Activated naive CD8-positive, alpha-beta T cell treated with anti-CD3 and anti-CD28 coated beads for 36 hours (primary cell): ENCODE data around the gene FMN2. TPM values are rescaled to one million over a fixed set of nuclear protein-coding genes. Genes with fewer than 3 reads are reported as not detected.

Source experiments
- DNase-seq: peaks from one replicate; pipeline ENCODE4 v3.0.0; 2021
- H3K27ac Mint-ChIP-seq: one replicate; pipeline ENCODE4 v1.8.0; 2022; ENCODE audit warnings: mild to moderate bottlenecking, moderate library complexity, mixed read lengths
- H3K27me3 Mint-ChIP-seq: one replicate; pipeline ENCODE4 v1.8.0; 2022; ENCODE audit warnings: mild to moderate bottlenecking, mixed read lengths
- H3K36me3 Mint-ChIP-seq: one replicate; pipeline ENCODE4 v1.8.0; 2021; ENCODE audit warnings: mild to moderate bottlenecking, mixed read lengths
- H3K4me1 Mint-ChIP-seq: one replicate; pipeline ENCODE4 v1.8.0; 2021; ENCODE audit warnings: mixed read lengths
- H3K4me3 Mint-ChIP-seq: one replicate; pipeline ENCODE4 v1.8.0; 2022; ENCODE audit warnings: mild to moderate bottlenecking, moderate library complexity, mixed read lengths
- H3K9me3 Mint-ChIP-seq: one replicate; pipeline ENCODE4 v1.8.0; 2022; ENCODE audit warnings: mixed read lengths
- total RNA-seq, 2 experiments: library from RNA; stranded (reverse); gene quantifications; one replicate each; pipeline ENCODE4 v1.2.3, GENCODE V29; 2021

FMN2 gene
- total RNA-seq, 2 experiments from 2014 or later = not detected

DNA sequence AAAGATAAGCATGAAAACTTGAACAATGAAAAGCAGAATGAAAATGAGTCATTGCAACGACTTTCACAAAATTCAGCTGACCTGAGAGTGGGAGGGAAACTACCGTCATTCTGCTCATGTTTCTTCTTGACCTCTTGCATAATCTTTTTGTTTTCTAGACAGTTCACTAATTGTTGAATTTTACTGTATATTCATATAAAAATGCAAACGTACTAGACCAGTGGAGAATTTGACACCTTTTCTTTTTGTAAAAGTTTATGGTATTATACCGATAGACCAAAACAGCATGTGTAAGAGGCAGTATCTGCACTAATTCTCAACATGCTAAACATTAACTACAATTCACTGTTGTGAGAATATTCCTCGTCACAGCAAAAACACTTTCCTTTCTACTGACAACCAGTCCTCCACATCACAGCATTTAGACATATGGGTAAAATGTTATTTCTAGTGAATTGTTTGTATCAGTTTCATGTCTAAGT lies 382.5 kb downstream of the FMN2 start:
- no peak for DNase-seq
- Mint-ChIP-seq H3K27me3 (peaks cover 5% of the 10 kb centered on the region), H3K9me3 (no peaks in the 10 kb centered on the region), H3K4me1 (no peaks in the 10 kb centered on the region), H3K36me3 (no peaks in the 10 kb centered on the region), H3K27ac (no peak overlapping the region), H3K4me3 (no peak overlapping the region)

DNA sequence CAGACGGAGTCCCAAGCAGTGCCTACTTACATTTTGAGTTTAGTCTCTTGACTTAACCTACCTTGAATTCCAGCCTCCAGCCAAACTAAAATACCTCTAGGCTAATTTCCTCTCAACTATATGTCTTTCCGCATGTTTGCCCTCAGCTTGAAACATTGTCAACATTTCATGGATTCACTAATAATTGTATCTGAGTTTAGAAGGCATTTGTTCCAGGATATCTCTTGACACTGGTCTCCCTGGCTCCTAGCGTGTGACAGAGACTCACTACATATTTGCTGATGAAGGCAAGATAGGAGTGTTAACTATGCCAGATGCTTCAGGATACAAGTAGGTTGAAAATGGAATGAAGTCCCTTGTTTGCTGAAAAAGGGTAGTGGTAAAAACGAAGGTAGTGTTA lies 384.1 kb downstream of the FMN2 start:
- Mint-ChIP-seq H3K4me3 (no peak overlapping the region), H3K27ac (no peak overlapping the region), H3K4me1 (no peaks in the 10 kb centered on the region), H3K27me3 (peaks cover 3% of the 10 kb centered on the region), H3K36me3 (no peaks in the 10 kb centered on the region), H3K9me3 (no peaks in the 10 kb centered on the region)
- no peak for DNase-seq

DNA sequence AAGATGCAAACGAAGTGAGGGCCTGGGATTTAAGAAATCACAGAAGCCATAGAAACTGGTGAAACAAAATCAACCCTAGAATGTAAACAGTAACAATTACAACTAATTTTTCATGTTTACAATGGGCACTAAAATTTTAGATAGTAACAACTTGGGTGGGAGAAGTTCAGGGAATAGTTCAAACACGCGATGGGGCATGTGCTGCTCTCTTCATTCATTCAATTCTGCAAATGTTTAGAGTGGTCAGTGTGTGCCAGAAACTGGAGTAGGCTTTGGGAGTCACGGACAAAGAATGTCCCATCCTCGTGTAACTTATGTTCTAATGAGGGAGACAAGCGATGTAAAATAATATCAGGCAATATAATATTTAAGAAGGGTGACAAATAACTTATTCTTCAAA lies 386.9 kb downstream of the FMN2 start:
- no peaks in the 10 kb centered on the region for H3K27me3 Mint-ChIP-seq
- H3K4me3 Mint-ChIP-seq = no peak overlapping the region
- H3K27ac Mint-ChIP-seq = no peak overlapping the region
- no peaks in the 10 kb centered on the region for H3K4me1 Mint-ChIP-seq
- no peaks in the 10 kb centered on the region for H3K9me3 Mint-ChIP-seq
- no peaks in the 10 kb centered on the region for H3K36me3 Mint-ChIP-seq
- DNase-seq = no peak

DNA sequence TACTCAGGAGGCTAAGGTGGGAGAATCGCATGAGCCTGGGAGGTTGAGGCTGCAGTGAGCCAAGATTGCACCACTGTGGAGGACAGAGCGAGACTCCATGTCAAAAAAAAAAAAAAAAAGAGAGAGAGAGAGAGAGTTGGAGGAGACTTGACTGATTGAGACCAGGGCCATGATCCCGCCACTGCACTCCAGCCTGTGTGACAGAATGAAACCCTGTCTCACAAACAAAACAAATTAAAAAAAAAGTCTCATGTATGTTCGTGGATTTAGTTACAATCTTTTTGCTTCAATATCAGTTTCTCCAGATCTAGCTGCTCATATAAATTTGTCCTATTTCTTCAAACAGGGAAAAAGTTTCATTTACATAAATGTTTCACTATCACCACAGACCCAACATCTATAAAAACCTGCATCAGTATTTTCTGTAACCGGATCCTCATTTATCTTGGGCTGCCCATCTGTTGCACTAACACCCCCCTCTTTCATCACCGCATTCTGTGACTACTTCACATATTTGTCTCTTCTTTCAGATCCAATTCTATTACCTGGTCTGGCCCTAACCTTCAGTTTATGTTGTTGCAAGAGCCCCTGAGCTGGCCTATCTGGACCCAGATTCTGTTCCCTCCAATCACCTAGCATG lies 393.2 kb downstream of the FMN2 start:
- DNase-seq = no peak
- H3K4me3 Mint-ChIP-seq = no peak overlapping the region
- no peaks in the 10 kb centered on the region for H3K27me3 Mint-ChIP-seq
- no peak overlapping the region for H3K27ac Mint-ChIP-seq
- peaks cover 2% of the 10 kb centered on the region for H3K9me3 Mint-ChIP-seq
- no peaks in the 10 kb centered on the region for H3K36me3 Mint-ChIP-seq
- H3K4me1 Mint-ChIP-seq = no peaks in the 10 kb centered on the region

DNA sequence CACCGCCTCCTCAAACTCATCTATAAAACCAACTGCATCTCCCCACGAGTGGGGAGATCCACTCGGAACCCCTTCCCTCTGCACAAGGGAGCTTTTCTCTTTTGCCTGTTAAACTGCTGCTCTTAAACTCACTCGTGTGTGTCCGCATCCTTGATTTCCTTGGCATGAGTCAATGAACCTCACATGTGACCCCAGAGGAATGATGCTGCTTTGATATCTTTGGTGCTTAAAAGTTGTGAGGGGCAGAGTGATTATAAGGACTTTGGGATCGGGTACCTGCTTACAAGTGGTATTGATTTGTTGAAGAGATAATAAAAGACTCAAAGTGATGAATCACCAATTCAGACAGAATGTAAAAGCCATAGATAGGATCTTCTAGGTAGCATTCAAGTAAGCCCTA lies 394.9 kb downstream of the FMN2 start:
- H3K27me3 Mint-ChIP-seq = peaks cover 6% of the 10 kb centered on the region
- H3K9me3 Mint-ChIP-seq = peaks cover 2% of the 10 kb centered on the region
- no peaks in the 10 kb centered on the region for H3K4me1 Mint-ChIP-seq
- no peaks in the 10 kb centered on the region for H3K36me3 Mint-ChIP-seq
- no peak overlapping the region for H3K27ac Mint-ChIP-seq
- no peak overlapping the region for H3K4me3 Mint-ChIP-seq
- DNase-seq = no peak

DNA sequence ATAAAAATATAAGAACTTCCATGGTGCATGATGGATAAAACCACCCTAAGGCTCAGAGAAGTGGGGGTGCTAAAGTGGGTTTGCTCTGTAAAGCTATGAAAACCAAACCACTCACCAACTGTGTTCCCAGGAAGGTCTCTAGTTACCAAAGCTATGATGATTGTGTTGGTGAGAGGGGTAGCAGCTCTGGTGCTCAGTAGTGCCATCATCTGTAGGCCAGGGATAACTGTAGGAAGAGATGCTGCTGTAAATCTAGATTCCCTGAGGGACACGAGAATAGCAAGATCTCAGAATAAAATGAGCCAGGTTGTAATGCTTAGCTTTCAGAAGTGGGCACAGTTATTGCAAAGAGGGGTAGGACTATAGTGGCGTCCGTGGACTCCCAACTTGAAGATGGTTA lies 395.8 kb downstream of the FMN2 start:
- no peak for DNase-seq
- Mint-ChIP-seq H3K4me3 (no peak overlapping the region), H3K27ac (no peak overlapping the region), H3K9me3 (peaks cover 2% of the 10 kb centered on the region), H3K36me3 (no peaks in the 10 kb centered on the region), H3K27me3 (peaks cover 15% of the 10 kb centered on the region), H3K4me1 (no peaks in the 10 kb centered on the region)

DNA sequence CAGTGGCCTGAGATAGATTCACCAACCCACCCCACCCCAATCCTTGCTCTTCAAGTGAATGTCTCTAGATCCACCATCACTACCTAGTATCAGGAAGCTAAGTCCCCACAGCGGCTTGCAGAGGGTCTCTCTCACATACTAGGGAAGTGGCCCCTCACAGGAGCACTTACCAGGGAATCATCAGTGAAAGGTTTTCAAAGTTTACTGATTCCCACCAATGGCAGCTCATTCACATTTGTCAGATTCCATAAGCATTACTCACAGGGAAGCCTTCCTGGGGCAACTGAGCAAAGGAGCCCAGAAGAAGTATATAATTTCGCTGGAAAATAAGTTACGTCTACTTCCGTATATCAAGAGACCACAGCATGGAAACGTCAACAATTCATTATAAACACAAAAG lies 399.5 kb downstream of the FMN2 start:
- Mint-ChIP-seq H3K27ac (no peak overlapping the region), H3K27me3 (peaks cover 16% of the 10 kb centered on the region), H3K9me3 (peaks cover 2% of the 10 kb centered on the region), H3K4me3 (no peak overlapping the region), H3K36me3 (no peaks in the 10 kb centered on the region), H3K4me1 (no peaks in the 10 kb centered on the region)
- no peak for DNase-seq

DNA sequence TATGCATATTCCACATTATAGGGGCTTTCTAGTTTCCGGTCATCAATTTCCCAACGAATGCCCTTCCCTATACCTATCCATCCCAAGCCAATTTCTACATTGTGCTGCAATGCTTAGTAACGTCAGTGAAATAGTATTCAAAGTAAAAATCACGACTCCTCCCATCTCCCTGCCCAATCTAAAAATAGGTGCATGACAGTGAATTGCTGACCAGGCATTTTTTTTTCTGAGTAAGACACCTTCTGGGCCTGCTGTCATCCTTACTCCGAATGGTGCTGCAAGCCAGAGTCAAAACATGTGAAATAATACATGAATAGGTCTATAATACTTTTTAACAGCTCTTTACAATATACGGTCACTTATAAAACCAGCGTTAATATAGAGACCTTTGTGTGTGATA lies 400.1 kb downstream of the FMN2 start:
- Mint-ChIP-seq H3K4me3 (no peak overlapping the region), H3K4me1 (no peaks in the 10 kb centered on the region), H3K9me3 (peaks cover 2% of the 10 kb centered on the region), H3K36me3 (no peaks in the 10 kb centered on the region), H3K27ac (no peak overlapping the region), H3K27me3 (peaks cover 16% of the 10 kb centered on the region)
- no peak for DNase-seq

DNA sequence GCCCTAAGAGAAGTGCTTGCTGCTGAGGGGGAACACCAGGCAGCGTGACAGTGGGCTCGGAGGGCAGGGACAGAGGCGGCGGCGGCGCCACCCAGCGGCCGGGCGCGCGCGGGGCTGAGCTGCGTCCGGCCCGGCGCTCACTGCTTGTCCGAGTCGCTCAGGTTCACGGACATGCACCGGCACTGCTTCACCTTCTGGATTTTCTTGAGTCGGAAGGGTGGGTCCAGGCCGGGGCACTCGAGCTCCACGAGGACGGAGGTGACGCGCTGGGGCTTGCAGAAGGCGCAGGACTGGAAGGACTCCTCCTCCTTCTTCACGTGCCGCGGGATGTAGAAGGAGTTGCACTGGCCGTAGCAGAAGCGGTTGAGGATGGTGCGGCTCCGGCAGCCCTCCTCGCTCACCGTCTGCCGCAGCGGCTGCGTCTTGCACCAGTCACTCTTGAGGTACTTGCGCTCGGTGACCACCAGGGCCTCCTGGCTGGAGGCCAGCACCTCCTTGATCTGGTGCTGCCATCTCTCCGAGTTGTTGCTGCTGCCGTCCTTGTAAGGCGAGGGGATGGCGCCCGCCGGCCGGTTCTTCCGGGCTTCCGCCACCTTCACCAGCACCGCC lies 401.3 kb downstream of the FMN2 start:
- DNase-seq = peak; percentile 21
- no peaks in the 10 kb centered on the region for H3K9me3 Mint-ChIP-seq
- H3K36me3 Mint-ChIP-seq = no peaks in the 10 kb centered on the region
- no peak overlapping the region for H3K27ac Mint-ChIP-seq
- peaks cover 16% of the 10 kb centered on the region for H3K27me3 Mint-ChIP-seq
- no peaks in the 10 kb centered on the region for H3K4me1 Mint-ChIP-seq
- H3K4me3 Mint-ChIP-seq = no peak overlapping the region

DNA sequence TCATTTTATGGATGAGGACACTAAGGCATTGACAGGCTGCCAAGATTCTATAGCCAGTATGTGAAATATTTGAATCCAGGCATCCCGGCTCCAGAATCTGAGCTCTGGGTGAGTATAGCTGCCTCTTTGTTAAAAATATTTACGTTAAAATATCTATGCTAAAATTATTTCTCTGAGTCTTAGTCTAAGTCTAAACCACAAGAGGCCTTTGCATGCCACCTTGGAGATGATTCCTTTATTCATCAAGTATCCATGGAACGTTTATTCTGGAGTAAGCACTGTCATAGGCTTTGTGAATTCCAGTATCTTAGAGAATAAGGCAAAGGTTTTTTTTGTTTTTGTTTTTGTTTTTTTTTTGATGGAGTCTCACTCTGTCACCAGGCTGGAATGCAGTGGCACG lies 403.9 kb downstream of the FMN2 start:
- Mint-ChIP-seq H3K4me3 (no peak overlapping the region), H3K27me3 (peaks cover 16% of the 10 kb centered on the region), H3K36me3 (no peaks in the 10 kb centered on the region), H3K9me3 (no peaks in the 10 kb centered on the region), H3K27ac (no peak overlapping the region), H3K4me1 (no peaks in the 10 kb centered on the region)
- DNase-seq = no peak

DNA sequence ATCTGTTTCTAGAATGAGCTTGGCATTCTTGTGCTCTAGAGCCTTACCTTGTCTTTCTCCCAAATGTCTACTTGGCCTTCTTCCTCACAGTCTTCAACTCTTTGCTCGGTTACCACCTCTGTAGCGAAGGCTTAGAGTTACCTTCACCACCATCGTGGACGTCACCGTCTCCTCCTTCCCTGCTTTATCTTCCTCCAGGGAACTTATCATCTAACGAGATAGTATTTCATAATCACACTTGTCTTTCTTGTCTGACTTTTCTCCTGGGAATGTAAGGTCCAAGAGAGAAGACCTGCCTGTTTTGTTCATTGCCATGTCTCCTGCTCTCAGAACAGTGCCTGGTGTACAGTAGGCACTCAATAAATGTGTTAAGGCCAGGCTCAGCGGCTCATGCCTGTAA lies 404.7 kb downstream of the FMN2 start:
- no peak for DNase-seq
- Mint-ChIP-seq H3K36me3 (no peaks in the 10 kb centered on the region), H3K9me3 (no peaks in the 10 kb centered on the region), H3K27ac (no peak overlapping the region), H3K27me3 (peaks cover 12% of the 10 kb centered on the region), H3K4me1 (no peaks in the 10 kb centered on the region), H3K4me3 (no peak overlapping the region)

DNA sequence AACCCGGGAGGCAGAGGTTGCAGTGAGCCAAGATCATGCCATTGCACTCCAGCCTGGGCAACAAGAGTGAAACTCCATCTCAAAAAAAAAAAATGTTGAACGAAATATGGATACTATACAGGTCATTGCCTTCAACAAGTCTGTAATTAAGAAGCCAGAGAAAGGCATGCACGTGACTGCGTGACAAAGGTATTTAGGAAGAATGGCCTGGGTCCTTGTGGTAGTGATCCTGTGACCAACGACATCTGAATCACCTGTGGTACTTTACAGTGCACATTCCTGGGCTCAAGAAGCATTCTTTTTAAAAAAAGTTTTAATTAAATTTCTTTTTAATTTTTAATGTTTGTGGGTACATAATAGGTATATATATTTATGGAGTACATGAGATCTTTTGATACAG lies 405.3 kb downstream of the FMN2 start:
- Mint-ChIP-seq H3K36me3 (no peaks in the 10 kb centered on the region), H3K4me3 (no peak overlapping the region), H3K4me1 (no peaks in the 10 kb centered on the region), H3K27me3 (peaks cover 7% of the 10 kb centered on the region), H3K27ac (no peak overlapping the region), H3K9me3 (no peaks in the 10 kb centered on the region)
- DNase-seq = no peak

DNA sequence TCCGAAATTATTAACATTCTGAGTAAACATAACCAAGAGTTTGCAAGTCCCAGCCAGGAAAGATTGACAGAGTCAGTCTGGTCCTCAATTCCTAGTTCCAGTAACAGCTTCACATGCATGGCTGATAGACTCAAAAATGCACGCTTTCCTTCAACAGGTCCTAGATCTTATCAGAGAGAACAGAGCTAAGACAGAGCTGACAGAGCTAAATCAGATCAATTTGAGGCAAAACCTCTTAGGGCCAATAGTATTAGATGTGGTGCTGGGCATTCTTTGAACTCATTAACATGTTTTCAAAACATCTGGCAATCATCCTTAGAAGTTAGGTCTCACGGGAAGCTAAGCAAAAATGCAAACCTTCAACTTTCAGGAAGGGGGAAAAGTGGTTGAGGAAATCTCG lies 406.2 kb downstream of the FMN2 start:
- Mint-ChIP-seq H3K4me1 (no peaks in the 10 kb centered on the region), H3K36me3 (no peaks in the 10 kb centered on the region), H3K4me3 (no peak overlapping the region), H3K27me3 (no peaks in the 10 kb centered on the region), H3K27ac (no peak overlapping the region), H3K9me3 (no peaks in the 10 kb centered on the region)
- no peak for DNase-seq

DNA sequence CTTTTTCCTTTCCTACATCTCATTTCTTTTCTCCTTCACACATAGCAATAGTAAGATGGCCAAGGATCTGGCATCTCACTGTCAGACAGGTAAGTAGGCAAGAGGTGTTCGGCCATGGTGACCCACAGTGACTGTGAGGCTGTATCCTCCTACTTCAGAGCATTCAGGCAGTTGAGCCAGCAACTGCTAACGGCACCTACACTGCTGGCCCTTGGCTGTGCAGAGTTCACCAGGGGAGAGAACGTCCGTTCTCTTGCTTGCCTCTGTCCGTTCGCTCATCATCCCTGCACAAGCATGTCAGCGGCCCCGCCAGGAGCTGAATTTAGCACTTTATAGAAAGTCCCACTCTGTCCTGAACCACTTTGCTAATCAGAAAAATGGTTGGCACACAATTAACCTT lies 406.7 kb downstream of the FMN2 start:
- Mint-ChIP-seq H3K27ac (no peak overlapping the region), H3K27me3 (no peaks in the 10 kb centered on the region), H3K36me3 (no peaks in the 10 kb centered on the region), H3K9me3 (no peaks in the 10 kb centered on the region), H3K4me1 (no peaks in the 10 kb centered on the region), H3K4me3 (no peak overlapping the region)
- DNase-seq = no peak

DNA sequence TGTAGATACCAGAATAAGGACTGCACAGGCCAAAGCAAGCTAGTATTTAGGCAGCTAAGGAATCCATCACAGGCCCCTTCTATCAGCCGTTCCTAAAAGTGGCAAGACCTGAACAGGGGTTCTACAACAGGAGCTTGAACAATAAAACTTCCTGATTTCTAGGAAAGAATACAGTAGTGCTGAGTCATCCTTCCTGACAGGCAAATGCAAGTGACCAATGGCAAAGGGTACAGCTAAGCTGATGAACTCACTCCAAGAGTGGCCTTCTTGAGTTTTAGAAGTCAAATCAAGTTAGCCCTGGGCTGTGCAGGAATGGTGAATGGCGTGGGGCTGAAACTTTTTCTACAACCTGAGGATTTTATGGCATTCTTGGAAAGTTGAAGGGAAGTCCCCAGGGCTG lies 407.3 kb downstream of the FMN2 start:
- Mint-ChIP-seq H3K36me3 (no peaks in the 10 kb centered on the region), H3K4me1 (no peaks in the 10 kb centered on the region), H3K27ac (no peak overlapping the region), H3K27me3 (no peaks in the 10 kb centered on the region), H3K9me3 (no peaks in the 10 kb centered on the region), H3K4me3 (no peak overlapping the region)
- DNase-seq = no peak

DNA sequence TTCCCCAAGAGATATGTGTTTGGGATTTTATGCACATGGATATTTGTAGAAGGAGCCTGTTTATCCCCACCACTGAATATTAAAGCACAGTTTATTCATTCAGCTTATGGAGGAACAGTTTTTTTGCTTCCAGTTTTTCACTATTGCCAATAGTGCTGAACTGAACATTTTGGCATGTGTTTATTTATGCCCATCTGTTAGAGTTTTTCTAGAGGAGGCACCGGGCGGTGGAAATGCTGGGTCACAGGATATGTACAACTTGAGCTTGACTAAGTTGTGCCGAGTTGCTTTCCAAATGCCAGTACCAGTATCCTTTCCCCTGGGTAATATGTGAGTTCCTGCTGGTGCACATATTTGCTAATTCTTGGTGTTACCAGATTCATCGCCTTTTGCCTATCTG lies 409.0 kb downstream of the FMN2 start:
- H3K9me3 Mint-ChIP-seq = no peaks in the 10 kb centered on the region
- no peak overlapping the region for H3K27ac Mint-ChIP-seq
- no peaks in the 10 kb centered on the region for H3K27me3 Mint-ChIP-seq
- H3K4me1 Mint-ChIP-seq = no peaks in the 10 kb centered on the region
- no peak overlapping the region for H3K4me3 Mint-ChIP-seq
- DNase-seq = no peak
- H3K36me3 Mint-ChIP-seq = no peaks in the 10 kb centered on the region
